Hepatic stellate cell (primary cell): ENCODE measurements around the gene DEF6.
"Not testable (repeated sequence)": the region's sequence is repeated elsewhere in the genome, so short reads cannot be mapped to it uniquely, and the experiment has no call there.

Experiments
- DNase-seq: peaks from one replicate; pipeline ENCODE4 v3.0.0; 2011; ENCODE audit warnings: low spot score

The DEF6 gene

GRCh38 chr6:35282472-35282871, 15.1 kb upstream of the DEF6 start:
- DNase-seq: no peak

DNA sequence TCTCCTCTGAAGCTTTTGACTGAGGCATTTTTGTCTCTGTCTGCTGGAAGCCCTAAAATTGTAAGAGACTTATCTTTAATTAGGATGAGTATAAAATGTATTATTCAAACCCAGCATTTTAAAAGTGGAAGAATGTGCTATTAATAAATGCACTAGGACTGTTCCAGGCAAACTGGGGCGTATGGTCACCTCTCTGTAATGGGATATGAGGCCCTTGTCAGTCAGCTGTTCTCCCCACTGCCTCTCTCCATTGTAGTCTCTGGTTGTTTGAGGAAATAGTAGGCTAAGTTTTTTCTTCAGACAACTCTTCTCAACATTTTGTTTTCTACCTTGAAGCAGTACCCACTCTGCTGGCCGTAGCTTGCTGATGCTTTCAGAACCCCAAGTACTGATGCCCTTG, 14.3 kb upstream of the DEF6 start:
- DNase-seq: no peak

- no peak for DNase-seq
Observed at GRCh38 chr6:35287671-35288396, 9.8 kb upstream of the DEF6 start.

GRCh38 chr6:35288834-35289233, 8.8 kb upstream of the DEF6 start:
- no peak for DNase-seq

DNA sequence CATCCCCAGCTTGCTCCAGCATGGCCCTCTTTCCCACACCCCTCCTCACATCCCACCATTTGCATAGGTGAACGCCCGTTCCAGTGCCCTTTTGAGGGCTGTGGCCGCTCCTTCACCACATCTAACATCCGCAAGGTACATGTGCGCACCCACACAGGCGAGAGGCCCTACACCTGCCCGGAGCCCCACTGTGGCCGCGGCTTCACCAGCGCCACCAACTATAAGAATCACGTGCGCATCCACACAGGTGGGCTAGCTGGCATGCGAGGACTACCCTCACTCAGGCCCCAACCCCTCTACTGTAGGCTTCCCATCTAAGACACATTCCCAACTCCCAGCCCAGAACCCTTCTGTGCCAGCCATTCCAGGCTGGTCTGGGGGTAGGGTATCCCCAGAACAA, 6.1 kb upstream of the DEF6 start:
- no peak for DNase-seq

- DNase-seq: no peak
Observed at GRCh38 chr6:35292494-35292893, 5.1 kb upstream of the DEF6 start.

GRCh38 chr6:35293681-35294080, 3.9 kb upstream of the DEF6 start:
- no peak for DNase-seq

DNA sequence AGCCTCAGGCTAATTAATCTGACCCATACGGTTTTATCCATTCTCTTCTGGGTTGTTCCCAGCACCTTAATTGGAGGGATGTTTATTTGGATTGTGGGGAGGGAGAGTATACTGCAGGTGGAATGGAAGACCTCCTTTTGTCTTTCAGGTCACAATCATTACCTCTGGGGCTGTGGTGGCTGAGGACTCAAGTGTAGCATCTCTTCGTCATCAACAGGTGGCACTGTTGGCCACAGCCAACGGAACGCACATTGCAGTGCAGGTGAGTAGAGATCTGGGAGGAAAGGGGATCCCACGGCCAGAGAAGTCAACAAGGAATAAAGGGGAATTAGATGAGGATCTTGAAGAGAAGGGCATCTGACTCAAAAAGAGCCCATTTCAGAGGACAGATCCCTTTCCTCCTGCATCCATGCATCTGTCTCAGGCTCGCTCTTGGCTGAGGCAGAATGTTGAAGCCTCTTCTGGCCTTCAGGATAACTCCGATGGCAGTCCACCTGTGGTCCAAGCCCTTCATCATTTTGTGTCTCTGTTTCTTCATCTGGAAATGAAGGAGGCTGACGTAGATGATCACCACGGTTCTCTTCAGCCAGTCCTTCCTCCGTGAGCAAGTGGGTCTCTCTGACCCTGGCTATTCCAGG, 3.2 kb upstream of the DEF6 start:
- peak; percentile 66 for DNase-seq

DNA sequence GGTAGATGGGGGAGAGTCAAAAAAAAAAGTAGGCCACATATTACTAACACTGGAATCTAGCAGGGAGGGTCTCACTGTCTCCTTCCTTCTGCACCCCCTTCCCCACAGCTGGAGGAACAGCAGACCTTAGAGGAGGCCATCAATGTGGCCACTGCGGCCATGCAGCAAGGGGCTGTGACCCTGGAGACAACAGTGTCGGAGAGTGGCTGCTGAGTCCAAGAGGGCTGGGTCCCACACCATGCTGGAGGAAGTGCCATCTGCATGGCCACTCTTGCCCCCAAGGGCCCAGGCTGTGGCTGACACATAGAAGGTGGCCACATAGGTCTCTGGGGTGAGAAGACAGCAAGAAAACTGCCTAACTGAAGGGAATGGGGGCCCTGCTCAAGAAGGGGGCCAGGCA, 2.6 kb upstream of the DEF6 start:
- no peak for DNase-seq

DNA sequence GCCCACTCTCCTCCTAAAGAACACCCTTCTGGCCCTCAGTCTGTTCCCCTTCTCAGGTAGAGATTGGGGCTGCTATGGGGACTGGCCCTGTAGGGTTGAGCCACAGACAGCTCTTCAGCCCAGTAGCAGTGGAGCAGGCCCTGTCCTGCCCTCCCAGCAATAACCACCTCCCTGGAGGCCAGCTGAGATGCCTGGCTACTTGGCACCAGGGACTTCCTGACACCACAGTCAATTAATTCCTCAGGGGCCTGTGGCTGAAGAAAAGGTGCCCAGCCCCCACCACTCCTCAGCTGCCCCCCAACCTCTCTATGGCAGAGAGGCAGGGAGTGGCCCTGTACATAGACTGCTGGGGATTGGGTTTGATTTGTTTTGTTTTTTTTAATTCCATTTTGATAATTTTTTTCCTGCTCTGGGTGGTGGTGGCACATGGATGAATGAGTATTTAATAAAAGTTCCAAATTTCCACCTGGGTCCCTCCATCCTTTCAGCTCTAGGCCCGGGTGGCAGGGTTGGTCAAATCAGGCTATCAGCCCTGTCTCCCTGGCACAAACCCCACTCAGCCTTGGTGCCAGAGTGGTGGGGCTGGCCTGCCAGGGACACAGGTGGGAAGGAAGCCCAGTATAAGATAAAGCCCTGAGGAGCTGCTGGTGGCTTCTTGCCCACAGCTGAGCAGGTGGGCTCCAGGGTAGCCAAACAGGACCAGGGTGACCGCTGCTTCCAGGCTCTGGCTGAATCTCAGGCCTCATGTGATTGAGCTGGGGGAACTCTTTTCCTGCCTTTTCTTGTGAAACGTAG, 1.9 kb upstream of the DEF6 start:
- DNase-seq: no peak

GRCh38 chr6:35296931-35297600, 552 bp upstream of the DEF6 start:
- DNase-seq: no peak

DNA sequence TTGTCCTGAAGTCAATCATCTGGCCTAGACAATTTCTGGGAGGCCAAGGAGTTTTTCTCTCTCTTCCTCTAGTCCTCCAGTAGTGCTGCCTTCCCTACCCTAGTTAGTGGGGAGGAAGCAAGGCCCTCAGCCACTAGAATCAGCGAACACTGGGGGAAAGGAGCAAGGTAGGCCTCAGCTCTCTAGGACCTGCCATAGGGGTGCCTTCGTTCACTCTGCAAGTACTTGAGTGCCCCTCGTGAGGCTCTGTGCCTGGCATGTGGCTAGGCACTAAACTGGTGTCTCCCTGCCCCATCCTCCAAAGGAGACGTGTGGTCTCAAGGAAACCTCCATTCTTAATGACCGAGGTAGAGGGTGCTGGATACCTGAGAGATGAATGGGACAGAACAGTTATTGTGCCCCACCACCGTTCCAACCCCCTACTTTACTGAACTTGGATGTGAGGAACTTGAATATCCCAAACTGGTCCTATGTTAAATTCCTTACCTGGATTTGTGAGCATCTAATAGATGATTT, 1.1 kb downstream of the DEF6 start:
- no peak for DNase-seq

DNA sequence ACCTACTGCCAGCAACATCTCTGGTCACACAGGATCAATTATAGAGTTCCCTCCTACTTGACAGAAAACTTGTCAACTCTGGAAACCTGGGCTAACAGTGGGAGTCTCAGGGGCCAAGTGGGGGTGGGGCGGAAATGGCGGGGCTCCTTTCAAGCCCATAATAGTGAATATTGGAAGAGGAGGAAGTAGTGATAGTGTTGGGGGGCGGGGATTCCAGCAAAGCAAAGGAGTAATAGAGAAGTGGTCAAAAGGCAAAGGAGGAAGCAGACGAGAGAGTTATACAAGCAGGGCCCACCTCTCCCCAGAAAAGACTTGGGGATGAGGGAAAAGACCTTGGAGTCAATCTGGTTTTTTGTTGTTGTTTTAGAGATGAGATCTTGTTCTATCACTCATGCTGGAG, 2.1 kb downstream of the DEF6 start:
- no peak for DNase-seq

DNA sequence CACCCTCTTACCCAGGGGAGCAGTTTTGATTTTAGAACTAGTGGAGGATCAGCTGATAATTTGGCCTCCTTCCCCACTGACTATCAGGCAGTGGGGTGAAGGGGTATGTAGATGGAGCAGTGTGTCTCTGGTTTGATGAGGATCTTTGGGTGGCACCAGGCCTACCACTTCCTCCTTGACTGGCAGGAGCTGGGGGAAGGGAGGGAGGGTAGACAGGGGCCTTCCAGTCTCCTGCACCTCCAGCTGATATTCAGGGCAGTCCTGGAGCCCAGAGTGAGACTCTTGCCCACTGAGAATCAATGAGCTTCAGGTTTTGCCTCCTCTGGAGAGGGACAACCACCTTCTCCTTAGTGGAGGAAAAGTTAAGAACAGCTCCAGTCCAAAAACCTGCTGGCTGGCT, 3.2 kb downstream of the DEF6 start:
- DNase-seq: no peak

DNA sequence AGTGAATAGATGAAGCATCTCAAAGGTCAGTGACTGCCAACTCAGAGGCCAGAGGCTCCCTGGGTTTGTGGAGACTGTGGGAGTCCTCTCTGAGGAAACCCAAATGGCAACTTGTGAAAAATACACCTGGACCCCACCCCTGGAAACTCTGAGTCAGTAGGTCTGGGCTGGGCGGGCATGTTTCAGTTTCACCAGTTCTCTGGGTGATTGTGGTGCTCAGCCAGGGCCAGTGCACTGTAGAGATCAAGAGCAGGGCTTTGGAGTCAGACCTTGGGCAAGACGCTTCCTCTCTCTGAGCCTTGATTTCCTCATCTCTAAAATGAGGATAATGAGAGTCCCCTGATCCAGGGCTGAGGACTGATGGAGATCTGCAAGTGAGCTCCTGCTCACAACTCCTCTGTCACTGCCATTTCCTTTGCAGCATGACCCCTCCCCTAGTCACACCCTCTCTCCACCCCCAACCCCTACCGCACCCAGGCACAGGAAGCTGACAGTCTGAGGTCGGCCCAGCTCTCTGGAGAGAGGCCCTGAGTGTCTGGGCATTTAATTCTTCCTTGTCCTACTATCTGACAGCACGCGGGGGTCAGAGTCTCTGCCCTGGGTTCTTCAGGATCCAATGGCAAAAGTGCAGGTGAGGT, 5.1 kb downstream of the DEF6 start:
- DNase-seq: peak; percentile 52

GRCh38 chr6:35304299-35304698, 6.7 kb downstream of the DEF6 start:
- no peak for DNase-seq

GRCh38 chr6:35305117-35305516, 7.5 kb downstream of the DEF6 start:
- DNase-seq: no peak

GRCh38 chr6:35307138-35307537, 9.5 kb downstream of the DEF6 start:
- not testable (repeated sequence) for DNase-seq

- DNase-seq: not testable (repeated sequence)
Observed at GRCh38 chr6:35308543-35308942, 10.9 kb downstream of the DEF6 start.

DNA sequence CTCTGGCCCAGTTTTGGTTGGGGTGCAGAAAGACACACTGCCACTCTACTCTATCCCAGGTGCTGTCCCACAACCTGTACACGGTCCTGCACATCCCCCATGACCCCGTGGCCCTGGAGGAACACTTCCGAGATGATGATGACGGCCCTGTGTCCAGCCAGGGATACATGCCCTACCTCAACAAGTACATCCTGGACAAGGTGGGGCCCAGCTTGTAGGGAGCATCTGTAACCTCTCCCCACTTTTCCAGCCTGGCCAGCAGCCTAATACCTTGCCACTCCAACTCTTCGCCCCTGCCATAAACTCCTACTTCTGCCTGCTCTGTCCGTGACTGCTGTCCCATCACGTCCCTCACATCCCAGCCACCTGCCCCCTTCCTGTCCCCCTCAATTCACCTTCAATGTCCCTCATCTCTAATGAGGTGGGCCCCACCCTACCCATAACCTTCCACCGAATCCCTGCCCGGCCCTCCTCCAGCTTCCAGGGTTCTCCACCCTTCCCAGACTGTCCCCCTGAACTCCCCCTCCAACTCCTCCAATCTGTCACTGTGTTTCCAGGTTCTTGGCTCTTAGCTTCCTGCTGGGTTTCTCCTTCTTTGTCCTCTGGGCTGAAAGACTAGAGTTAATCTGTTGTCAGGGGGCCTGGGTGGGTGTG, 12.1 kb downstream of the DEF6 start:
- no peak for DNase-seq

DNA sequence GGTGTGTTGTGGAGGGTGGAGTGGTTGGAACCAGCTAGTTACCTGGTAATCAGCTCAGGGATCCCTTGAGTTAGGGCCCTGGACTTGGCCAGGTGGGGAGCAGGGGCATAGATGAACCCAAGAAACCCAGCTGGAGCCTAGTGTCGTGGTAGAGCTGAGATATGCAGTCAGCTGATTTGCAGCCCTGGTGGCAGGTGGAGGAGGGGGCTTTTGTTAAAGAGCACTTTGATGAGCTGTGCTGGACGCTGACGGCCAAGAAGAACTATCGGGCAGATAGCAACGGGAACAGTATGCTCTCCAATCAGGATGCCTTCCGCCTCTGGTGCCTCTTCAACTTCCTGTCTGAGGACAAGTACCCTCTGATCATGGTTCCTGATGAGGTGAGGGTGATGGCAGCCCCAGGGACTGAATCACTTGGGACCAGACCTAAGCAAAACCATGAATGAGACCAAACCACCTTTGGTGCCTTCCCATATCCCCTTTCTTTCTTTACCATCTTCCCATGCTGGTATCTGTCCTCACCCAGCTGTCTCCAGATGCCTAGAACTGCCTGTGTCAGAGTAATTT, 12.7 kb downstream of the DEF6 start:
- DNase-seq: no peak
